Aorta (tissue), 5 donors: ENCODE results near the gene URAD. TPM values are rescaled to one million over a fixed set of nuclear protein-coding genes. Genes with fewer than 3 reads are reported as not detected.

Experiments
- ATAC-seq: fragments of 200-7000 bp; cut with Tn5 transposase; one replicate; pipeline ENCODE4 v1.9.1; 2022; ENCODE audit warnings: moderate library complexity; ENCODE audit not compliant: low FRiP score
- DNase-seq, 2 donors: peaks; one replicate each; pipeline ENCODE4 v3.0.0-alpha.2; 2020
- H3K27ac ChIP-seq, 2 donors: one replicate each; pipeline ENCODE4 v1.5.1; 2013; ENCODE audit warnings: low read length in 2 of 2, mild to moderate bottlenecking in 2 of 2, moderate library complexity in 2 of 2, control low read depth in 1 of 2, inconsistent platforms in 1 of 2, low read depth in 1 of 2
- H3K27me3 ChIP-seq, 2 donors: one replicate each; pipeline ENCODE4 v1.6.1; 2013; ENCODE audit warnings: control low read depth in 1 of 2, low read length in 1 of 2, mild to moderate bottlenecking in 1 of 2, moderate library complexity in 1 of 2; ENCODE audit not compliant: insufficient read depth in 2 of 2, control insufficient read depth in 1 of 2
- H3K36me3 ChIP-seq, 2 donors: one replicate each; pipeline ENCODE4 v1.6.1; 2013; ENCODE audit warnings: control low read depth in 1 of 2, low read length in 1 of 2, mild to moderate bottlenecking in 1 of 2; ENCODE audit not compliant: insufficient read depth in 2 of 2, control insufficient read depth in 1 of 2
- H3K4me1 ChIP-seq, 2 donors: one replicate each; pipeline ENCODE4 v1.6.1; 2013; ENCODE audit warnings: low read length in 2 of 2, control low read depth in 1 of 2, mild to moderate bottlenecking in 1 of 2, moderate library complexity in 1 of 2; ENCODE audit not compliant: insufficient read depth in 2 of 2, control insufficient read depth in 1 of 2
- H3K4me3 ChIP-seq, 2 donors: one replicate each; pipeline ENCODE4 v1.5.1; 2013; ENCODE audit warnings: low read length in 2 of 2, control low read depth in 1 of 2, mild to moderate bottlenecking in 1 of 2
- H3K9me3 ChIP-seq: one replicate; pipeline ENCODE4 v1.6.1; 2013; ENCODE audit warnings: mild to moderate bottlenecking, low read length; ENCODE audit not compliant: control insufficient read depth
- WGBS, 2 donors: extraction: QIAGEN DNeasy Blood & Tissue Kit; methylation state at CpG; one replicate each; pipeline ENCODE4 v1.1.7; 2013; 5-methylcytosine and 5-hydroxymethylcytosine counted together
- intact Hi-C, 2 donors: fragments of 100-400 bp; cut with DNase I; formaldehyde crosslinking; loops; one replicate each; pipeline versions ENCODE4 v1.14.2 to v1.15.0; 2022
- polyA plus RNA-seq, 2 donors: library from polyadenylated mRNA; stranded (reverse); fragments of 200-250 nt; gene quantifications; one replicate each; pipeline ENCODE4 v1.2.3, GENCODE V29; 2013
- total RNA-seq, 2 donors: library from RNA; stranded (reverse); fragmentation: NEBNext Ultra II Directional; extraction: Animal tissue kit (Norgen Biotek cat#: 25700); gene quantifications; one replicate each; pipeline ENCODE4 v1.2.1, GENCODE V29; 2021
- donor health status: healthy with polysubstance abuse.
- donor health status: Bipolar disorder and iron deficiency.
- donor health status: DM: no; HTN: no; CAD: no.
- donor health status: DM: no; HTN: no; CAD: no.
- donor health status: DM: yes; HTN: yes; CAD: no.

The URAD gene
- total and polyA plus RNA-seq, 4 donors: not detected

- Histone ChIP-seq H3K27me3 (peaks cover 1 to 3% of the 10 kb centered on the region in 2 donors), H3K9me3 (peaks cover 1% of the 10 kb centered on the region), H3K27ac (no peak overlapping the region), H3K4me1 (no peaks in the 10 kb centered on the region), H3K4me3 (no peak overlapping the region), H3K36me3 (no peaks in the 10 kb centered on the region)
- ATAC-seq (no peak), DNase-seq (no peak)
- intact Hi-C loops: no loop called here
- 76 to 83% methylated on average over 1 of the region's 1 CpG for WGBS, 2 donors
These were observed 55.4 kb downstream of the URAD start for GRCh38 chr13:27933118-27933517.

- no peaks in the 10 kb centered on the region for H3K36me3 ChIP-seq
- no peak overlapping the region for H3K4me3 ChIP-seq
- H3K27ac ChIP-seq: no peak overlapping the region
- H3K4me1 ChIP-seq: no peaks in the 10 kb centered on the region
- H3K9me3 ChIP-seq: peaks cover 1% of the 10 kb centered on the region
- intact Hi-C loops: no loop called here
- DNase-seq: no peak
- H3K27me3 ChIP-seq: peaks cover 1 to 3% of the 10 kb centered on the region in 2 donors
- ATAC-seq: no peak
These were observed 58.6 kb downstream of the URAD start for GRCh38 chr13:27929868-27930267.

- no peak overlapping the region for H3K4me3 ChIP-seq
- 4 to 5% methylated on average over 48 of the region's 48 CpGs for WGBS, 2 donors
- no peaks in the 10 kb centered on the region for H3K4me1 ChIP-seq
- peaks cover 1% of the 10 kb centered on the region for H3K9me3 ChIP-seq
- DNase-seq (no peak), ATAC-seq (no peak)
- H3K27me3 ChIP-seq: peaks cover 1 to 3% of the 10 kb centered on the region in 2 donors
- no peaks in the 10 kb centered on the region for H3K36me3 ChIP-seq
- no peak overlapping the region for H3K27ac ChIP-seq
- intact Hi-C loops: no loop called here
These were observed 59.4 kb downstream of the URAD start for GRCh38 chr13:27928805-27929753.

- ATAC-seq (no peak), DNase-seq (no peak)
- peaks cover 1% of the 10 kb centered on the region for H3K9me3 ChIP-seq
- intact Hi-C loops: no loop called here
- H3K4me1 ChIP-seq: no peaks in the 10 kb centered on the region
- no peaks in the 10 kb centered on the region for H3K36me3 ChIP-seq
- H3K4me3 ChIP-seq: no peak overlapping the region
- 3% methylated on average over 26 of the region's 26 CpGs for WGBS, 2 donors
- peaks cover 1 to 3% of the 10 kb centered on the region in 2 donors for H3K27me3 ChIP-seq
- H3K27ac ChIP-seq: no peak overlapping the region
These were observed 60.1 kb downstream of the URAD start for GRCh38 chr13:27928353-27928804.

Other genes starting within 250 kb of the URAD start
- gene GSX1, start 196.2 kb downstream of the URAD start, total RNA-seq: not detected
- not detected for gene GSX1, start 196.2 kb downstream of the URAD start, polyA plus RNA-seq
- gene PDX1, start 68.7 kb downstream of the URAD start, total RNA-seq: not detected
- 1 to 10 TPM in 1 of 2 donors, not detected in 1; 5.3 TPM for gene PDX1, start 68.7 kb downstream of the URAD start, polyA plus RNA-seq
- not detected for gene CDX2, start 19.4 kb downstream of the URAD start, total RNA-seq
- gene CDX2, start 19.4 kb downstream of the URAD start, polyA plus RNA-seq: 10 to 100 TPM in 1 of 2 donors, not detected in 1; 27.7 TPM
- gene FLT3, start 111.9 kb upstream of the URAD start, total RNA-seq: under 1 TPM; 0.30 to 0.52 TPM
- under 1 TPM; 0.13 to 0.50 TPM for gene FLT3, start 111.9 kb upstream of the URAD start, polyA plus RNA-seq
- 10 to 100 TPM; 36.4 to 49.2 TPM for gene PAN3, start 149.9 kb upstream of the URAD start, total RNA-seq
- 10 to 100 TPM in 1 of 2 donors, 1 to 10 TPM in 1; 4.0 to 16.6 TPM for gene PAN3, start 149.9 kb upstream of the URAD start, polyA plus RNA-seq